ENCODE data around the gene IGSF8.

The IGSF8 gene

GRCh38 chr1:160093624-160094290 is 4.7 kb downstream of the IGSF8 start:
- no peak for DNase-seq (ENCODE audit: low read depth)
- H3K4me3 ChIP-seq (ENCODE audit: low read length): no peak overlapping the region
- no peak for TF ChIP-seq CTCF (conservative IDR thresholded peaks at IDR 0.05; ENCODE audit: low read length)

- DNase-seq (ENCODE audit: low read depth): no peak
- no peak for TF ChIP-seq CTCF (conservative IDR thresholded peaks at IDR 0.05; ENCODE audit: low read length)
Measured at GRCh38 chr1:160093069-160093395, 5.4 kb downstream of the IGSF8 start.

GRCh38 chr1:160092366-160093068 is 5.9 kb downstream of the IGSF8 start:
- no peak for DNase-seq (ENCODE audit: low read depth)
- no peak for TF ChIP-seq CTCF (conservative IDR thresholded peaks at IDR 0.05; ENCODE audit: low read length)
- no peak overlapping the region for H3K4me3 ChIP-seq (ENCODE audit: low read length)

More at GRCh38 chr1:160093069-160093395, 5.4 kb downstream of the IGSF8 start:
- H3K4me3 ChIP-seq (ENCODE audit: low read length): no peak overlapping the region

GRCh38 chr1:160091666-160092223 is 6.7 kb downstream of the IGSF8 start:
- no peak for TF ChIP-seq CTCF (conservative IDR thresholded peaks at IDR 0.05; ENCODE audit: low read length)
- no peak for DNase-seq (ENCODE audit: low read depth)
- H3K4me3 ChIP-seq (ENCODE audit: low read length): no peak overlapping the region

GRCh38 chr1:160090760-160091159 is 7.7 kb downstream of the IGSF8 start:
- no peak for TF ChIP-seq CTCF (conservative IDR thresholded peaks at IDR 0.05; ENCODE audit: low read length)
- H3K4me3 ChIP-seq (ENCODE audit: low read length): no peak overlapping the region
- no peak for DNase-seq (ENCODE audit: low read depth)

GRCh38 chr1:160089883-160090282 is 8.5 kb downstream of the IGSF8 start:
- no peak overlapping the region for H3K4me3 ChIP-seq (ENCODE audit: low read length)
- DNase-seq (ENCODE audit: low read depth): no peak
- no peak for TF ChIP-seq CTCF (conservative IDR thresholded peaks at IDR 0.05; ENCODE audit: low read length)
